ENCODE measurements around the gene CCAR1.
"Not testable (repeated sequence)": the region's sequence is repeated elsewhere in the genome, so short reads cannot be mapped to it uniquely, and the experiment has no call there.

Gene CCAR1, protein sequence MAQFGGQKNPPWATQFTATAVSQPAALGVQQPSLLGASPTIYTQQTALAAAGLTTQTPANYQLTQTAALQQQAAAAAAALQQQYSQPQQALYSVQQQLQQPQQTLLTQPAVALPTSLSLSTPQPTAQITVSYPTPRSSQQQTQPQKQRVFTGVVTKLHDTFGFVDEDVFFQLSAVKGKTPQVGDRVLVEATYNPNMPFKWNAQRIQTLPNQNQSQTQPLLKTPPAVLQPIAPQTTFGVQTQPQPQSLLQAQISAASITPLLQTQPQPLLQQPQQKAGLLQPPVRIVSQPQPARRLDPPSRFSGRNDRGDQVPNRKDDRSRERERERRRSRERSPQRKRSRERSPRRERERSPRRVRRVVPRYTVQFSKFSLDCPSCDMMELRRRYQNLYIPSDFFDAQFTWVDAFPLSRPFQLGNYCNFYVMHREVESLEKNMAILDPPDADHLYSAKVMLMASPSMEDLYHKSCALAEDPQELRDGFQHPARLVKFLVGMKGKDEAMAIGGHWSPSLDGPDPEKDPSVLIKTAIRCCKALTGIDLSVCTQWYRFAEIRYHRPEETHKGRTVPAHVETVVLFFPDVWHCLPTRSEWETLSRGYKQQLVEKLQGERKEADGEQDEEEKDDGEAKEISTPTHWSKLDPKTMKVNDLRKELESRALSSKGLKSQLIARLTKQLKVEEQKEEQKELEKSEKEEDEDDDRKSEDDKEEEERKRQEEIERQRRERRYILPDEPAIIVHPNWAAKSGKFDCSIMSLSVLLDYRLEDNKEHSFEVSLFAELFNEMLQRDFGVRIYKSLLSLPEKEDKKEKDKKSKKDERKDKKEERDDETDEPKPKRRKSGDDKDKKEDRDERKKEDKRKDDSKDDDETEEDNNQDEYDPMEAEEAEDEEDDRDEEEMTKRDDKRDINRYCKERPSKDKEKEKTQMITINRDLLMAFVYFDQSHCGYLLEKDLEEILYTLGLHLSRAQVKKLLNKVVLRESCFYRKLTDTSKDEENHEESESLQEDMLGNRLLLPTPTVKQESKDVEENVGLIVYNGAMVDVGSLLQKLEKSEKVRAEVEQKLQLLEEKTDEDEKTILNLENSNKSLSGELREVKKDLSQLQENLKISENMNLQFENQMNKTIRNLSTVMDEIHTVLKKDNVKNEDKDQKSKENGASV

GRCh38 chr10:68720793-68721672, at the start of gene CCAR1:
Gene CCAR1, plus strand, starts transcription at chr10:68721239. Its CDS starts 1,266 bp downstream, at chr10:68722505.
- no peaks in the 10 kb centered on the region for H3K9me3 ChIP-seq (ENCODE audit: low read depth, low read length)
- TF ChIP-seq POLR2AphosphoS5 (IDR thresholded peaks at IDR 0.05; ENCODE audit: borderline replicate concordance, low read depth, low read length) (peak; percentile 78), FOXP2 (optimal IDR thresholded peaks at IDR 0.05; ENCODE audit: control extremely low read depth, extremely low read length, insufficient read depth) (no peak)

DNA sequence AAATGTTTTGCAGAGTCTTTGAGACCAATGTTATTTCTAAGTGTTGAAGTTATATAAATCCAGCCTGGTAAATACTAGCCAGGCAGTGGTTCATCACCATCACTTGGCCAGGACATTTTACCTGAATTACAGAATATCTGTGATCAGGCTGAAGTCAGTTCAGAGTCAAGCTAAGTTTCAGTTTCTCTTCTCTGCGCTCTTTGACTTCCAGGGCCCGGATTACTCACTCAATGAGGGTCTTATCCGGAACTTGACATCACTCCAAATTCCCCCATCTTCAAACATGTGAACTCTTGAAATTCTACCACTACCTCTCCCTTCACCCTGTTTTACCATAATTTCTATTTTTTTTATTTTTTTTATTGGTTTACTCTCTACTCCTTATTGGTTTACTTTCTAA, 36.6 kb upstream of the CCAR1 start:
- TF ChIP-seq EZH2 (IDR thresholded peaks at IDR 0.05), result no peak
- no peak for TF ChIP-seq POLR2AphosphoS5 (IDR thresholded peaks at IDR 0.05; ENCODE audit: borderline replicate concordance, low read depth, low read length)
- TF ChIP-seq FOXP2 (optimal IDR thresholded peaks at IDR 0.05; ENCODE audit: control extremely low read depth, extremely low read length, insufficient read depth), result no peak
- Histone ChIP-seq H3K9me3 (ENCODE audit: low read depth, low read length) (no peaks in the 10 kb centered on the region), H3K36me3 (ENCODE audit: insufficient read depth, low read length) (peaks cover 10% of the 10 kb centered on the region; the same call in 1 of the 2 replicates), H3K27ac (no peak overlapping the region), H3K4me3 (no peak overlapping the region), H3K9ac (ENCODE audit: insufficient read length) (no peak overlapping the region)
- no peak for DNase-seq (ENCODE audit: low read depth, low spot score)

More at GRCh38 chr10:68720793-68721672, at the start of gene CCAR1:
- H3K4me3 ChIP-seq, result peak within 1 kb of the TSS; percentile 78
- peak within 1 kb of the TSS; percentile 89 for H3K27ac ChIP-seq
- peaks cover 17% of the 10 kb centered on the region; the same call in 1 of the 2 replicates for H3K36me3 ChIP-seq (ENCODE audit: insufficient read depth, low read length)
- peak; percentile 84 for DNase-seq (ENCODE audit: low read depth, low spot score)
- H3K9ac ChIP-seq (ENCODE audit: insufficient read length), result peak within 1 kb of the TSS; percentile 85

- TF ChIP-seq POLR2AphosphoS5 (IDR thresholded peaks at IDR 0.05; ENCODE audit: borderline replicate concordance, low read depth, low read length), result no peak
- TF ChIP-seq EZH2 (IDR thresholded peaks at IDR 0.05), result no peak
- no peak for TF ChIP-seq FOXP2 (optimal IDR thresholded peaks at IDR 0.05; ENCODE audit: control extremely low read depth, extremely low read length, insufficient read depth)
- H3K27ac ChIP-seq, result no peak overlapping the region
- no peak for DNase-seq (ENCODE audit: low read depth, low spot score)
- no peaks in the 10 kb centered on the region for H3K9me3 ChIP-seq (ENCODE audit: low read depth, low read length)
- H3K36me3 ChIP-seq (ENCODE audit: insufficient read depth, low read length), result no peaks in the 10 kb centered on the region; the same call in 1 of the 2 replicates
- no peak overlapping the region for H3K4me3 ChIP-seq
- H3K9ac ChIP-seq (ENCODE audit: insufficient read length), result no peak overlapping the region
Measured at GRCh38 chr10:68696018-68696417, 25.0 kb upstream of the CCAR1 start.

DNA sequence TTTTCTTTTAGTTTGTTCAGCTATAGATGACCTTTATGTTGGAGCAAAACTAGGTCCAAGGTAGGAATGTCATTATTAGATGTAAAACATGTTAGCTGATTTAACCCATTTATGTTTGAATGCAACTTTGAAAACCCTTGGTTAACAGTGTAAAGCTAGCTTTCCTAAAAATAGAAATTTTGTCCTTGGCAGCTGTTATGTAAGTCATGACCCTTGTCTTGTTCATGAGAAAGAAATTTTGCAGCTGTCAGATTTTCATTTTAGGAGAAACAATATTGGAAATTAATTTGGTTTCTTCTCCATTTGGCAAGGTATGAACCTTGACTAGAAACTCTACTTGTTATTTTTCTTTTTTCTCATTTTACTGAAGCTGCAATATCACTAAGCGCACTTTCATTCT, 23.9 kb upstream of the CCAR1 start:
- no peak overlapping the region for H3K4me3 ChIP-seq
- no peak overlapping the region for H3K9ac ChIP-seq (ENCODE audit: insufficient read length)
- H3K9me3 ChIP-seq (ENCODE audit: low read depth, low read length), result no peaks in the 10 kb centered on the region
- TF ChIP-seq EZH2 (IDR thresholded peaks at IDR 0.05), result no peak
- no peak for TF ChIP-seq POLR2AphosphoS5 (IDR thresholded peaks at IDR 0.05; ENCODE audit: borderline replicate concordance, low read depth, low read length)
- no peak for TF ChIP-seq FOXP2 (optimal IDR thresholded peaks at IDR 0.05; ENCODE audit: control extremely low read depth, extremely low read length, insufficient read depth)
- H3K27ac ChIP-seq, result no peak overlapping the region
- H3K36me3 ChIP-seq (ENCODE audit: insufficient read depth, low read length), result no peaks in the 10 kb centered on the region
- DNase-seq (ENCODE audit: low read depth, low spot score), result no peak

DNA sequence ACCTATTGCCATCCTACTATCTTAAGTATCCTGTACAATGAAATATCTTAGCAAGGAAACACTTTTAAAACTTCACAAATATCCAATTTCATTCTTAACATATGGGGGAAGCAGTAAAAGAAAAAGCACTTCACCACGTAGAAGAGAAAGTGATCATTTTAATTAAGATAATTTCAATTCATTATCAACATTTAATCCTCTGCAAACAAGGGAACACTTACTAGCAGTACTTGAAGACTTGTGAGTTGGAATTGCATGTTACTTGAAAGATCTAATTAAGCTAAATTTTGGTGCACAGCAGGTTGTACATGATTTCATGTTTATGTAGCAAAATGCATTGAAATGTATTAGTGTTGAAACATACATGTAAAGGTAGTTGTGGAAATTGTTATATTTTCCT, 20.8 kb upstream of the CCAR1 start:
- H3K27ac ChIP-seq, result peak overlapping the region; percentile 65; the same call in 1 of the 2 replicates
- no peak overlapping the region for H3K9ac ChIP-seq (ENCODE audit: insufficient read length)
- H3K4me3 ChIP-seq, result 0 out of 2 replicates have a peak overlapping the region, but pooled peaks have one; percentile 18
- DNase-seq (ENCODE audit: low read depth, low spot score), result no peak
- TF ChIP-seq FOXP2 (optimal IDR thresholded peaks at IDR 0.05; ENCODE audit: control extremely low read depth, extremely low read length, insufficient read depth), result no peak
- no peak for TF ChIP-seq POLR2AphosphoS5 (IDR thresholded peaks at IDR 0.05; ENCODE audit: borderline replicate concordance, low read depth, low read length)
- no peak for TF ChIP-seq EZH2 (IDR thresholded peaks at IDR 0.05)
- no peaks in the 10 kb centered on the region for H3K9me3 ChIP-seq (ENCODE audit: low read depth, low read length)
- no peaks in the 10 kb centered on the region for H3K36me3 ChIP-seq (ENCODE audit: insufficient read depth, low read length)

- DNase-seq (ENCODE audit: low read depth, low spot score), result no peak
- no peak overlapping the region for H3K27ac ChIP-seq
- no peak overlapping the region for H3K4me3 ChIP-seq
- no peaks in the 10 kb centered on the region for H3K9me3 ChIP-seq (ENCODE audit: low read depth, low read length)
- H3K9ac ChIP-seq (ENCODE audit: insufficient read length), result no peak overlapping the region
- no peak for TF ChIP-seq EZH2 (IDR thresholded peaks at IDR 0.05)
- no peak for TF ChIP-seq FOXP2 (optimal IDR thresholded peaks at IDR 0.05; ENCODE audit: control extremely low read depth, extremely low read length, insufficient read depth)
- no peak for TF ChIP-seq POLR2AphosphoS5 (IDR thresholded peaks at IDR 0.05; ENCODE audit: borderline replicate concordance, low read depth, low read length)
- no peaks in the 10 kb centered on the region for H3K36me3 ChIP-seq (ENCODE audit: insufficient read depth, low read length)
Measured at GRCh38 chr10:68705548-68705947, 15.5 kb upstream of the CCAR1 start.

DNA sequence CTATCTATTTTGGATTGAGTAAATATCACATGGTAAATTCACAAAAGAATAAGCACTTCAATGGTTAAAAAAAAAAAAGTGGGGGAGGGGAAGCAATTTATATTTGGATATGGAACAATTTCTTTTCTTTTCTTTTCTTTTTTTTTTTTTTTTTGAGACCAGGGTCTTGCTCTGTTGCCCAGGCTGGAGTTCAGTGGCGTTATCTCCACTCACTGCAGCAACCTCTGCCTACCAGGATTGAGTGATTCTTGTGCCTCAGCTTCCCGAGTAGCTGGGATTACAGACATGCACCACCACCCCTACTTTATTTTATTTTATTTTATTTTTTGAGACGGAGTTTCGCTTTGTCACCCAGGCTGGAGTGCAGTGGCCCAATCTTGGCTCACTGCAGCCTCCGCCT, 12.1 kb upstream of the CCAR1 start:
- H3K4me3 ChIP-seq; DNase-seq (ENCODE audit: low read depth, low spot score); H3K36me3 ChIP-seq (ENCODE audit: insufficient read depth, low read length); H3K9ac ChIP-seq (ENCODE audit: insufficient read length); H3K27ac ChIP-seq; H3K9me3 ChIP-seq (ENCODE audit: low read depth, low read length): not testable (repeated sequence)

DNA sequence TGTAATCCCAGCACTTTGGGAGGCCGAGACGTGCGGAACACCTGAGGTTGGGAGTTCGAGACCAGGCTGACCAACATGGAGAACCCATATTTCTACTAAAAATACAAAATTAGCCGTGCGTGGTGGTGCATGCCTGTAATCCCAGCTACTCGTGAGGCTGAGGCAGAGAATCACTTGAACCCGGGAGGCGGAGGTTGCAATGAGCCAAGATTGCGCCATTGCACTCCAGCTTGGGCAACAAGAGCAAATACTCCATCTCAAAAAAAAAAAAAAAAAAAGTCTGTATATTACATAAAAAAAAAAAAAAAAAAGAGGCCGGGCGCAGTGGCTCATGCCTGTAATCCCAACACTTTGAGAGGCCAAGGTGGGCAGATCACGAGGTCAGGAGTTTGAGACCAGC, 8.0 kb upstream of the CCAR1 start:
- not testable (repeated sequence) for H3K9ac ChIP-seq (ENCODE audit: insufficient read length); H3K9me3 ChIP-seq (ENCODE audit: low read depth, low read length); H3K4me3 ChIP-seq; DNase-seq (ENCODE audit: low read depth, low spot score); H3K36me3 ChIP-seq (ENCODE audit: insufficient read depth, low read length); H3K27ac ChIP-seq
